Amygdala (tissue), 56 donors: ENCODE measurements around the gene GSE1.
A peak's percentile ranks its signal among the peaks of the same experiment; 100 is the strongest.

Source experiments
- DNase-seq, 56 donors: peaks; one replicate each; lab custom pipeline; 2025; lab: John Stamatoyannopoulos, UW

The GSE1 gene

GRCh38 chr16:85603203-85603755, 9.8 kb upstream of the GSE1 start:
- DNase-seq, result no peak

GRCh38 chr16:85604145-85604705, 8.9 kb upstream of the GSE1 start:
- no peak for DNase-seq

DNA sequence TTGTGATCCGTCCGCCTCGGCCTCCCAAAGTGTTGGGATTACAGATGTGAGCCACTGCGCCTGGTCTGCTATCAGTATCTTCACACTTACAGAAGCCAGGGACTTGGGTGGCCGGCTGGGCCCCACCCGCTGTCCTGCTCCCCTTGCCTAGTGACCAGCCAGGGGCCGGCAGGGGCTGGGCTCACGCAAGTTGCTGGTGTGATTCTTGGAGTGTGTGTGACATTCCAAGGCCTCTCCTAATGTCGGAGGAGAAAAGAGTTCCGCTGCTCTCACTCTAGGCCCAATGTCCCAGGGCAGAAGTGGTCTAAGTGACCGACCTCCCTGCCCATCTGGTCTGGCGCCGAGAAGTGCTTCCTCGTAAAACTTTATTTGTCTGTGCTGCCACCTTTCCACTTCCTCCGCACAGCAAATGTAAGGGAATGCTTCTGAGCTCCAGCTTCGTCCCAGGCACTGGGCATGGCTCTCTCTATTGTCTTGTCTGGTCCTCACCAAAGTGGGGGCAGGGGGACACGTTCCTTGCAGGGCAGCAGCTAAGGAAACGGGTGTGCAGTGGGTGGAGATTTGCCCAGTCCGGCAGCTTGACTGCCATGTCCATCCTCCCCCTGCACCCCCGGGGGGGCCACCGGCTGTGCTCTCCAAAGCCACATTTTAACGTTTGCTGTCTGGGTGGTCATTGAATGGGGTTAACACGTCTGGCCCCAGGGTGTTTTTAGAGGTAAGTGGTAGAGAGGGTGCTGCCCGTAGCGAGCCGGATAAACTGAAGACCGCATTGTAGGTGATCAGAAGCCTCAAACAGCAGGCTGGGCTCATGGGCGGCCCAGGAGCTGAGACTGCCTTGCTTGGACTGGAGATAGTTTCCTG, 7.8 kb upstream of the GSE1 start:
- no peak for DNase-seq

GRCh38 chr16:85605912-85606841, 6.9 kb upstream of the GSE1 start:
- no peak for DNase-seq

GRCh38 chr16:85606904-85607303, 6.2 kb upstream of the GSE1 start:
- DNase-seq, result no peak

DNA sequence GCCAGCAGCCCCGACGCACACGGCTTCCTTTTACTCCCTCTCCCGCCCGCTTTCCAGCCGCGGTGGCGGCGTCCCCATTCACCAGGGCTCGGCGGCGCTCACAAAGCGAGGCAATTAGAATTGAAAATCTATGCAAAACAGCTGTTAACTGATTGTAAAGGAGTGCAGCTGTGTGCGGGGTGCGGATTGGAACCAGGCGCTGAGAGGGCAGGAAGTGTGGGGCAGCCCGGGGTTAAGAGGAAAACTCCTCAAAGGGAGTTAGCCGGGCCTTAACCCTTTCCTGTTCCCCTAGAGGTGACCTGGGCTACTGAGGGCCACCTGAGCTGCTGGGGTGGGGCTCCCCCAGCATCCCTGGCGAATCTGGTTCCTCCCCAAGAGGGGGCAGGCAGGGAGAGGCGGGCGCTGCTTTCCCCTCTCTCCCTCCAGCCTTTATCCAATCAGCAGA, 5.8 kb upstream of the GSE1 start:
- peak in 5 of 56 donors; percentile 5 to 35 (median 20) for DNase-seq

- DNase-seq, result no peak
These were observed 5.2 kb upstream of the GSE1 start for GRCh38 chr16:85607796-85608514.

DNA sequence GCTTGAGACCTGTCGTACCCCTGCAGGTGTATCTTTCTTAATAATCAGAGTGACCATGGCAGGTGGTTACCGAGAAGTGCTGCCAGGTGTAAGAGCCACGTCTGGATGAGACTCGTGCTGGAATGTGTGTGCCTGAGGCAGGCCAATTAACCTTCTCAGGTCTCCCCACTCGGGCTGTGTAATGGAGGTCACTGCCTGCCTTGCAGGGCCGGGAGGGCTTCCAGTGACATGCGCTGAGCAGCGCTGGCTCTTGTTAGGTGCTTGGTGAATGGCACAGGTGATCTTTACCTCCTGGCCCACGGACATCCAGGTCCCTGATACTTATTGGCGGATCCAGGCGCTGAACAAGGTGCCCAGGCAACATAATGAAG, 4.6 kb upstream of the GSE1 start:
- DNase-seq, result no peak

DNA sequence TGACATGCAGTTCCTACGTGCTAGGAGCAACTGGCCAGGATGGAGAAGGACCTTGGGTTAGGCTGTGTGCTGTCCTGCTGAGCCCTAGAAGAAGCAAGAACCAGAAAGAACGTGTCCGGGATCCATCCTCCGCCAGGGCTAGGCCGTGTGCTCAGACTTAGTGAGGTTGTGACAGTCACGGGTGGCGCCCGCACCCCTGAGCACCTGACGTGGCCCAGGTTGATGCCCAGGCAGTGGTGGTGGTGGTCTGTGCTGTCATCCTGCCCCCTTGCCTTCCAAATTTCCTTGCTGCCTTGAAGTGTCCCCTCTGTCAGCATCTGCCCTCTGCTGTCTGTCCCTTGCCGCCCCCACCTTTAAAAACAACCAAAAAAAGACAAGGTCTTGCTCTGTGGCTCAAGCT, 4.2 kb upstream of the GSE1 start:
- no peak for DNase-seq

DNA sequence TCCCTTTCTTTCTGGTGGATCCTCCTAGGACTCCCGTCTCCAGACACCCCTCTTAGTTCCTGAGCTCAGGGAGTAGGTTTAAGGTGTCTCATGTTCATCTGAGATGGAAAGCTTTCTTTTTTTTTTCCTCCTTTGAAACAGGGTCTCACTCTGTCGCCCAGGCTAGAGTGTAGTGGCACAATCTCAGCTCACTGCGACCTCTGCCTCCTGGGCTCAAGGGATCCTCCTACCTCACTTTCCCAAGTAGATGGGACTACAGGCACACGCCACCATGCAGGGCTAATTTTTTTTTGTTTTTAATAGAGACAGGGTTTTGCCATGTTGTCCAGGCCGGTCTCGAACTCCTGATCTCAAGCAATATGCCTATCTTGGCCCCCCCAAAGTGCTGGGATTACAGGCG, 3.6 kb upstream of the GSE1 start:
- DNase-seq, result no peak

- DNase-seq, result no peak
These were observed 3.1 kb upstream of the GSE1 start for GRCh38 chr16:85610059-85610445.

GRCh38 chr16:85610446-85611193, 2.5 kb upstream of the GSE1 start:
- DNase-seq, result peak; percentile 22 to 89 (median 70)

DNA sequence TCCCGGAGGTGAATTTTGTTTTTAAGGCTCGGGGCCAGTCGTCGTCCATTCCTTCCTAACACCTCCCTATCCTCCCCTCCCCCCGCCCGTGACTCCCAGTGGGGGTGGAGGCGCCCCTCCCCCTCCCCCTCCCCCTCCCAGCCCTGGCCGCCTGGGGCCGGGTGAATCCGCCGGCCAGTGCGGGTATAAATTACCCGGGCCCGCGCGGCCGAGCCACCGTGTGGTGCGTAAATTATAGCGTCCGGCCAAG, 2.0 kb upstream of the GSE1 start:
- DNase-seq, result peak in 3 of 56 donors; percentile 41 to 55 (median 47)

DNA sequence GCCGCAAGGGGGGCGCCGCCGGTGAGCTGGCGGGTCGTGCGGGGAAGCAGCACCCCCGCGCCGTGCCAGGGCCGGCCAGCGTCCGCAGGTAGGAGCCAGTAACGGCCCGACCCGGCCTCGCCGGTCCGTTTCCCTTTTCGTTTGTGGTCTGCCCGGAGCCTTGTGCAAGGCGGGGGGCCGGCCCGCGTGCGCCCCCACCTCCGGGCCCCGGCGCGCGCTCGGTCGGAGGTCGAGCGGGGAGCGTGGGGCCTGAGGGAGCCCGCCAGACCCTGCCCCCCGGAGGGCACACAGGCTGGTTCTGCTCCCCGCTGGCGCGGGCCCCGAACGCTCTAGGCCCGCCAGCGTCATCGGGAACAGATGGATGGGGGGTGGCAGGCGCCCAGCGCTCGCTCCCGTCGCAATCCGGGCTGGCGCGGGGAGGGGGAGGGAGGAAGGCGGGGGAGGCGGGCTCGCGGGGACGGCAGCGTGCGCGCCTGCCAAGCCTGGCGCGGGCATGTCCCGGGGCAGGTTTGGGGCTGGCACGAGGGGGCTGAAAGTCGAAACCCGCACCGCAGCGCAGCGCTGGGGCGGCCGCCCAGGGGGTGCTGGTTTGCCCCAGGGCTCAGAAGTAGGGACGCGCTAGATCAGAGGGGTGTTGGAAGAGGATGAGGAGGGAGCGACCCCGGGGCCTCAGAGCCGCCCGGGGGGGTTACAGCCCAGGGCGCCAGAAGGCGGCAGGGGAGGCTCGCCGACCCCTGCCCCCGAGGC, 1.5 kb upstream of the GSE1 start:
- peak in 54 of 56 donors; percentile 29 to 88 (median 75) for DNase-seq

- peak in 4 of 56 donors; percentile 25 to 73 (median 46) for DNase-seq
These were observed 826 bp upstream of the GSE1 start for GRCh38 chr16:85612191-85612800.

DNA sequence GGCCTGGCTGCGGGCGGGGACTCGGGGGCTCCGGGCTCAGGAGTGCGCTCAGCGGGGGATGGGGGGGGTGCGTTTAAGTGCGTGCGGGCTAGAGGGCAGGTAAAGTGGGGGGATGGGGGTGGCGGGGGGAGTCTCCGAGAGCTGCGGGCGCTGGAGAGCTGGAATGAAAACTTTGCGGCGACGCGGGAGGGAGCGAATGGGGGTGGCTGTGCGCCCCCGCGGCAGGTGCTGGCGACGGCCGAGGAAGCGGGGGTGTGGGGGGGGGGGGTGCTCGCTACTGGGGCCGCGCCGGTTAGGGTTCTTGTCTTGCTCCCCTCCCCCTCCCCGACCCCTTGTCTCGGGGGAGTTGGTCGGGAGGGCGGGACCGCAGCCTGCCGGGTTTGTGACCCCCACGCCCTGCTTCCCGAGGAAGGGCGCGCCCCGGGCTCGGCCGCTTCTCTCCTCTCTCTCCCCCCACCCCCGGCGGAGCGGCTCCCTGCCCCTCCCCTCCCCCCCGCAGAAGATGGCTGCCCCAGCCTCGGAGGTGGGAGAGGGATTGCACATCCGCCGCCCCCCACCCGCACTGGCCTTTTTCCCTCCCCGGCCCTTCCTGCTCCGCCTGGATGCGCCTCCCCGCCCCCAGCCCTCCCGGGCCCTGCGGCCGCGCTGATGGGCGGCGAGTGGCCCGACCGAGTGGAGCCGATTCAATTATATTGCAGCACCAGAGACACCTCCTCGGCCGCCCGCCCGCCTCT, 649 bp downstream of the GSE1 start:
- peak in 20 of 56 donors; percentile 8 to 81 (median 36) for DNase-seq

- peak in 5 of 56 donors; percentile 8 to 46 (median 36) for DNase-seq
These were observed 1.4 kb downstream of the GSE1 start for GRCh38 chr16:85614338-85615013.
